ENCODE data around the gene TEX2.

GRCh38 chr17:64131606-64132270 is 131.3 kb downstream of the TEX2 start:
- TF ChIP-seq CTCF (IDR thresholded peaks at IDR 0.05) (no peak), POLR2AphosphoS5 (IDR thresholded peaks at IDR 0.05) (no peak)

Measured in transverse colon (tissue), 4 donors.